Activated B cell treated with CpG ODN at 0.5 μM for 24 hours (primary cell): ENCODE measurements around the gene ZIC4. TPM values are rescaled to one million over a fixed set of nuclear protein-coding genes. Genes with fewer than 3 reads are reported as not detected.

ENCODE experiments used
- ATAC-seq: fragments of 200-7000 bp; cut with Tn5 transposase; one replicate; pipeline ENCODE4 v1.10.0; 2021; ENCODE audit warnings: low read depth, mild to moderate bottlenecking, moderate library complexity
- CTCF ChIA-PET: fragments of 350-600 bp; sonication (Branson Sonifier 250); formaldehyde crosslinking; loops from one replicate; lab custom pipeline; 2021; ENCODE audit warnings: antibody characterized with exemption; lab: Charles Lee
- POLR2A ChIA-PET: fragments of 350-600 bp; sonication (Branson Sonifier 250); formaldehyde crosslinking; loops from one replicate; lab custom pipeline; 2021; ENCODE audit warnings: antibody characterized with exemption; lab: Charles Lee
- DNase-seq: peaks from one replicate; pipeline ENCODE4 v3.0.0; 2022
- H3K27ac Mint-ChIP-seq: one replicate; pipeline ENCODE4 v1.8.0; 2020; ENCODE audit warnings: mixed read lengths
- H3K27me3 Mint-ChIP-seq: one replicate; pipeline ENCODE4 v1.8.0; 2021; ENCODE audit warnings: mixed read lengths
- H3K36me3 Mint-ChIP-seq: one replicate; pipeline ENCODE4 v1.8.0; 2021; ENCODE audit warnings: low read depth, mixed read lengths
- H3K4me1 Mint-ChIP-seq: one replicate; pipeline ENCODE4 v1.8.0; 2021; ENCODE audit warnings: mixed read lengths
- H3K4me3 Mint-ChIP-seq: one replicate; pipeline ENCODE4 v1.8.0; 2020; ENCODE audit warnings: mild to moderate bottlenecking, mixed read lengths
- H3K9me3 Mint-ChIP-seq: one replicate; pipeline ENCODE4 v1.8.0; 2020; ENCODE audit warnings: mixed read lengths
- intact Hi-C: fragments of 100-400 bp; cut with micrococcal nuclease; formaldehyde crosslinking; loops from one replicate; pipeline ENCODE4 v1.15.1; 2024
- total RNA-seq: library from RNA; stranded (reverse); gene quantifications from 2 replicates; pipeline ENCODE4 v1.2.3, GENCODE V29; 2022
- TF ChIP-seq, protein P1 (sequence below): fragments of 200-600 bp; IDR thresholded peaks from one replicate; pipeline ENCODE4 v1.8.0; 2022; ENCODE audit warnings: antibody characterized with exemption, mild to moderate bottlenecking

ZIC4 gene
- total RNA-seq, 1 donor from 2014 or later: not detected

DNA sequence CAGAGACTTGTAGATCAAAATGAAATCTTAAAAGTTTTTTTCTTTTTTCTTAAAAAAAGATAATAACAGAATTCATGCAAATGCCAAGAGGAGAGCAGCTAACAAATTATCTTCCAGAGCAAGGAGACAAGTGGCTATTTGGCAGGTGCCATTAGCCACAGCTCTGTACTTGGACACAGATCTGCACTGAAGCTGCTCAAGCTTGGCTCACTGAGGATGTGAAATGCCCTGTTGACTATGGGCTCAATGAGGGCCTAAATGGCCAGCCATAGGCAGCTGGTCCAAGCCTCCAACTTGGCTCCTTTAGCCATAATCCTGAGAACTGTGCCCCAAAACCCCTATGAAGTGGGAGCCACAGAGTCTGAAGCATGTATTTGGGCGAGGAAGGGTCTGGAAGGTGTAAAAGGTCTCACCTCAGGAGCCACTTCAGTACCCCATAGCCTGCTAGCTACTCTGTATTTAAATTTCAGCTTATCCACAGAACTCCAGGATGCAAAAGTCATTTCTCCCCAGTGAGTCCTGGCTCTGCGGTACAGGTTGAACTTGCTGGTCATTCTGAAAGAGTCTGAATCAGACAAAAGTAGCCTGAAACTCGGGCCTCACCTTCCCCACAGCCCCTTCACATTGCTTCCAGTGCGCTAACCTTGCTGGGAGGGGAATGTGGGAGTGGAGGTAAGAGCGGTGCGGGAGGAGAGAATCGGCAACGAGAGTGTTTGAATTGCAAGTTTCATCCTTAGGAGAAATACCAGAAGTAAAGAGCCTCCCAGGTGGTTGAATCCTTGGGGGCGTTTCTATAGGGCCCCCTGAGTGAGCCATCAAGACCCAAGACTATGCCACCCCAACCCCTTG, 48.0 kb downstream of the ZIC4 start:
- no peak for ATAC-seq
- Mint-ChIP-seq H3K36me3 (no peaks in the 10 kb centered on the region), H3K27ac (no peak overlapping the region), H3K4me3 (no peak overlapping the region), H3K9me3 (peaks cover 3% of the 10 kb centered on the region), H3K4me1 (no peaks in the 10 kb centered on the region), H3K27me3 (peaks cover 75% of the 10 kb centered on the region)
- intact Hi-C loops: no loop called here
- POLR2A ChIA-PET: no interaction called here
- TF ChIP-seq, protein P1, sequence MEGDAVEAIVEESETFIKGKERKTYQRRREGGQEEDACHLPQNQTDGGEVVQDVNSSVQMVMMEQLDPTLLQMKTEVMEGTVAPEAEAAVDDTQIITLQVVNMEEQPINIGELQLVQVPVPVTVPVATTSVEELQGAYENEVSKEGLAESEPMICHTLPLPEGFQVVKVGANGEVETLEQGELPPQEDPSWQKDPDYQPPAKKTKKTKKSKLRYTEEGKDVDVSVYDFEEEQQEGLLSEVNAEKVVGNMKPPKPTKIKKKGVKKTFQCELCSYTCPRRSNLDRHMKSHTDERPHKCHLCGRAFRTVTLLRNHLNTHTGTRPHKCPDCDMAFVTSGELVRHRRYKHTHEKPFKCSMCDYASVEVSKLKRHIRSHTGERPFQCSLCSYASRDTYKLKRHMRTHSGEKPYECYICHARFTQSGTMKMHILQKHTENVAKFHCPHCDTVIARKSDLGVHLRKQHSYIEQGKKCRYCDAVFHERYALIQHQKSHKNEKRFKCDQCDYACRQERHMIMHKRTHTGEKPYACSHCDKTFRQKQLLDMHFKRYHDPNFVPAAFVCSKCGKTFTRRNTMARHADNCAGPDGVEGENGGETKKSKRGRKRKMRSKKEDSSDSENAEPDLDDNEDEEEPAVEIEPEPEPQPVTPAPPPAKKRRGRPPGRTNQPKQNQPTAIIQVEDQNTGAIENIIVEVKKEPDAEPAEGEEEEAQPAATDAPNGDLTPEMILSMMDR: no peak
- CTCF ChIA-PET: no interaction called here
- no peak for DNase-seq

DNA sequence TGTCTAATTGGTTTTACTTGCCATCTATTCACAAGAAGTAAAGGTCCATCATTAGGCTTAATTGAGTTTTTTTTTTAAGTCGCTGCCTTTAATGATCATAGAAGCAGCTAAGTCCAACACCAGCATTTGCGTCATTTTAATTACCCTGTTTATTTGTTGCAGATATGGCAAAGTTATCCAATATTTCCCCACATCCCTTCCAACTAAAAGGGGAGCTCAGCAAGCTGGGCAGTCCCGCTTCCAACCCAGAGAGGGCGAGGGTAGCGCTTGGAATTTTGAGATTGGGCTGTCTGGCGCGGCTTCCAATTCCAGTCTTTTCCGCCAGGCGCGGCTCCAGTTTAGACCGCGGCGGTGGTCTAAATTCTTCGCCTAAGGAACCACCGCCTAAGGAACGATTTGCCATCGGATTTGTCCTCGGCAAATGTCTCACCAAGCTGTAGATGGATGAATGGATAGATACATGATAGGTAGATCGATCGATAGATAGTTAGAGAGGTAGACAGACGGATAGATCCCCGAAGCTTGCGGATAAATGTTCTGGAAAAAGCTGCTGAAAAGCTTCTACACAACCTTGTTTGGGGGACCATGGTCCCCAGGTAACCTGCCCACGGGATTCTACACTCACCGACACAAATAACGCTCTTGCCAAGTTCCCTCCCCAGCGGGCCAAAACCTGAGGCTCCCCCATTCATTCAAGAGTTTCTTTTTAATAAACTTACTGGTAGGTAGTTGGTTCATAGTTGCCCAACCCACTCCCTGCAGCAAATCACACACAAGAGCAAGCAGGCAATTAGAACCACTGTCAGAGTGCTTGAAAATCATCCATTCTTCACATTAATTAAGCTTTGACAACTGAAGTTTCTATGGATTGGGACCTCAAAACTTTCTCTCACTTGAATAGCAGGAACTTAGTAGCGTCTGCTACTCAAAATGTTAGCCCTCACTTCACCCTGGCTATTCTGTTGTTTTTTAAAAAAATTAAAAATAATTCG, 49.1 kb downstream of the ZIC4 start:
- no peak for DNase-seq
- no peaks in the 10 kb centered on the region for H3K36me3 Mint-ChIP-seq
- no peak overlapping the region for H3K27ac Mint-ChIP-seq
- peaks cover 75% of the 10 kb centered on the region for H3K27me3 Mint-ChIP-seq
- TF ChIP-seq, protein P1: no peak
- CTCF ChIA-PET: no interaction called here
- no peak for ATAC-seq
- POLR2A ChIA-PET: no interaction called here
- H3K4me3 Mint-ChIP-seq: no peak overlapping the region
- intact Hi-C loops: no loop called here
- H3K4me1 Mint-ChIP-seq: no peaks in the 10 kb centered on the region
- H3K9me3 Mint-ChIP-seq: peaks cover 3% of the 10 kb centered on the region

DNA sequence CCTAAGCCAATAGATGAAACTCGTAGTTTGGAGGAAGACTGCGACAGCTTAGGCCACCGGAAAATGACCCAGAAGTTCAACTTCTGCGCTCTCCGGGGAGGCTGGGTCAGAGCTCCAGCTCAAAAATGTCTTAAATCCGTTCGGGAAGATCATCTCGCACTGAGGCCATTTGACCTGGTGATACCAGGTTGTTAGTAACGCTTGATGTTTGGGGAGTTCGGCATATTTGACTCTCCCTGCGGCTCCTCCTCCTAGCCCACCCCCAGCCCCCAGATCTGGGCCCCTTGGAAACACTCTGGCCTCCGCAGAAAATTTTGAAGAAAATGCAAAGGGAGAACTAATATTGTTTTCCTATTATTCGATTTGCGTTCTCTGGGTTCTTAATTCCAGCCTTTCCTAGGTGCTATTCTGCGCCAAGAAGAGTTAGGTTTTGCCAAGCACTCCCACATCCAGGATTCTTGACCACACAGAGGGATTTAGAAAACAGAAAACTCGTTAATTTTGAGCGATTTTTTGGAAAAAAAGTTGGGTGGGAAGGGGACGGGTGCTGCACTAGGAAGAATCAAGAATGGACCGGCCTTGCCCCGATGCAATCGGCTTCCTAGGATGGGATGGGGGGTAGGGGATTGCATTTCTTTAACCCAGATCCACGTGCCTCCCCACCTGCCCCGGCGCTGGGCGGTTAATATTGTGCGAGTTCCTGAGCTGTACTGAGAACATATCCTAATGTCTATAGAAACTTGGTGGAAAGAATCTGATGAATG, 50.0 kb downstream of the ZIC4 start:
- no peak overlapping the region for H3K4me3 Mint-ChIP-seq
- ATAC-seq (no peak), DNase-seq (no peak)
- H3K4me1 Mint-ChIP-seq: no peaks in the 10 kb centered on the region
- intact Hi-C loops: no loop called here
- H3K36me3 Mint-ChIP-seq: no peaks in the 10 kb centered on the region
- TF ChIP-seq, protein P1: no peak
- H3K27me3 Mint-ChIP-seq: peaks cover 70% of the 10 kb centered on the region
- H3K9me3 Mint-ChIP-seq: peaks cover 3% of the 10 kb centered on the region
- ChIA-PET POLR2A (no interaction called here), CTCF (no interaction called here)
- H3K27ac Mint-ChIP-seq: no peak overlapping the region

DNA sequence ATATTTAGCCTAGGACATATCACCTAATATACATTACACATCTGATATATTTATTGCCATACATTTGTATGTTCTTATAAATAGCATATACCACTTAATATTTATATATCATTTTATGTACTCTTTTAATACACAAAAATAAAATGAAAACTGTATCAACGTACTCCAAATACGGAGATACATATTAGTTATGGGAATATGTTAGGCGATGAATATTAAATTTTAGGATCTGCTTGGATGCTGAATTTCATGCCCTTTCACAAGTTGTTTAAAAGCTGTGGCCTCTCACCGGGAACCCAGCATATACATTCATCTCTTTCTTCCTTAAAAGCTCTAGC, 50.6 kb downstream of the ZIC4 start:
- H3K4me1 Mint-ChIP-seq: no peaks in the 10 kb centered on the region
- no peak overlapping the region for H3K27ac Mint-ChIP-seq
- DNase-seq: no peak
- TF ChIP-seq, protein P1: no peak
- no peaks in the 10 kb centered on the region for H3K36me3 Mint-ChIP-seq
- H3K4me3 Mint-ChIP-seq: no peak overlapping the region
- CTCF ChIA-PET: no interaction called here
- POLR2A ChIA-PET: no interaction called here
- intact Hi-C loops: no loop called here
- H3K27me3 Mint-ChIP-seq: peaks cover 64% of the 10 kb centered on the region
- no peak for ATAC-seq
- peaks cover 3% of the 10 kb centered on the region for H3K9me3 Mint-ChIP-seq
